Liver (tissue), 9 donors: Measurements from ENCODE around the gene XYLT2. TPM values are rescaled to one million over a fixed set of nuclear protein-coding genes. Genes with fewer than 3 reads are reported as not detected.
A peak's percentile ranks its signal among the peaks of the same experiment; 100 is the strongest.

Source experiments
- DNase-seq: peaks from one replicate; pipeline ENCODE4 v3.0.0-alpha.2; 2017; ENCODE audit warnings: low spot score
- H3K27ac ChIP-seq, 2 donors: one replicate each; pipeline ENCODE4 v1.7.0; 2013; ENCODE audit warnings: inconsistent platforms in 2 of 2, low read length in 2 of 2, control low read depth in 1 of 2, low read depth in 1 of 2, mild to moderate bottlenecking in 1 of 2
- H3K27me3 ChIP-seq, 4 donors: one replicate each; pipeline versions ENCODE4 v1.6.1 to v1.7.0; 2013; ENCODE audit warnings: low read length in 3 of 4, inconsistent platforms in 1 of 4, mild to moderate bottlenecking in 1 of 4, moderate library complexity in 1 of 4; ENCODE audit not compliant: control insufficient read depth in 4 of 4, insufficient read depth in 4 of 4
- H3K36me3 ChIP-seq, 4 donors: one replicate each; pipeline versions ENCODE4 v1.6.1 to v1.7.0; 2013; ENCODE audit warnings: low read length in 3 of 4, mild to moderate bottlenecking in 3 of 4, low read depth in 1 of 4, moderate library complexity in 1 of 4; ENCODE audit not compliant: control insufficient read depth in 4 of 4, insufficient read depth in 3 of 4
- H3K4me1 ChIP-seq, 4 donors: one replicate each; pipeline versions ENCODE4 v1.6.1 to v1.7.0; 2013; ENCODE audit warnings: low read length in 3 of 4, mild to moderate bottlenecking in 3 of 4, moderate library complexity in 1 of 4; ENCODE audit not compliant: control insufficient read depth in 4 of 4, insufficient read depth in 4 of 4
- H3K4me3 ChIP-seq, 3 donors: one replicate each; pipeline versions ENCODE4 v1.6.1 to v1.7.0; 2013; ENCODE audit warnings: low read length in 3 of 3, control low read depth in 1 of 3, low read depth in 1 of 3, mild to moderate bottlenecking in 1 of 3
- H3K9ac ChIP-seq, 2 donors: one replicate each; pipeline ENCODE4 v1.7.0; 2013; ENCODE audit warnings: low read length in 2 of 2, mild to moderate bottlenecking in 2 of 2, moderate library complexity in 2 of 2, control low read depth in 1 of 2, low read depth in 1 of 2
- H3K9me3 ChIP-seq, 4 donors: one replicate each; pipeline versions ENCODE4 v1.6.1 to v1.7.0; 2013; ENCODE audit warnings: low read length in 3 of 4; ENCODE audit not compliant: control insufficient read depth in 4 of 4
- CTCF ChIP-seq: fragments of 150-350 bp; IDR thresholded peaks from 2 replicates; pipeline ENCODE4 v1.5.1; 2017; ENCODE audit warnings: improper control_type of control experiment, low read depth, low read length; ENCODE audit not compliant: missing input control
- FOXA1 ChIP-seq: IDR thresholded peaks from 2 replicates; pipeline ENCODE4 v1.6.1; 2016; ENCODE audit warnings: antibody characterized with exemption
- FOXA2 ChIP-seq: IDR thresholded peaks from 2 replicates; pipeline ENCODE4 v1.6.1; 2016; ENCODE audit warnings: antibody characterized with exemption
- HNF4A ChIP-seq, 2 donors: conservative IDR thresholded peaks; 2 replicates each; pipeline ENCODE4 v1.6.1; 2016; ENCODE audit warnings: antibody characterized with exemption in 2 of 2, mild to moderate bottlenecking in 2 of 2
- HNF4G ChIP-seq: IDR thresholded peaks from 2 replicates; pipeline ENCODE4 v1.6.1; 2016; ENCODE audit warnings: antibody characterized with exemption
- RAD21 ChIP-seq, 2 donors: IDR thresholded peaks; 2 replicates each; pipeline ENCODE4 v1.6.1; 2016; ENCODE audit warnings: antibody characterized with exemption in 2 of 2, mild to moderate bottlenecking in 2 of 2
- RXRA ChIP-seq, 2 donors: IDR thresholded peaks; 2 replicates each; pipeline ENCODE4 v1.6.1; 2017 to 2018; ENCODE audit warnings: antibody characterized with exemption in 2 of 2, mild to moderate bottlenecking in 1 of 2
- SP1 ChIP-seq: IDR thresholded peaks from 2 replicates; pipeline ENCODE4 v1.6.1; 2018; ENCODE audit warnings: antibody characterized with exemption, mild to moderate bottlenecking
- TAF1 ChIP-seq: conservative IDR thresholded peaks from 2 replicates; pipeline ENCODE4 v1.6.1; 2016; ENCODE audit warnings: antibody characterized with exemption, mild to moderate bottlenecking
- WGBS: extraction: QIAGEN DNeasy Blood & Tissue Kit; methylation state at CpG from one replicate; pipeline ENCODE4 v1.1.7; 2013; 5-methylcytosine and 5-hydroxymethylcytosine counted together
- polyA plus RNA-seq, 2 donors: library from polyadenylated mRNA; stranded (reverse) in 1 of 2; unstranded in 1 of 2; fragments of 200-250 nt in 1 of 2; fragments of >200 nt in 1 of 2; fragmentation: Nextera tagmentation in 1 of 2; extraction: Ambion mirVana in 1 of 2; gene quantifications; one replicate each; pipeline versions ENCODE4 v1.2.1 to v1.2.3, GENCODE V29; 2013 to 2015
- total RNA-seq, 2 donors: library from RNA; depleted of rRNA; stranded (reverse); fragments of >200 nt; gene quantifications; one replicate each; pipeline ENCODE4 v1.2.3, GENCODE V29; 2014
- TF ChIP-seq, protein P1 (sequence below): IDR thresholded peaks from 2 replicates; pipeline ENCODE4 v1.6.1; 2016; ENCODE audit warnings: antibody characterized with exemption
- donor health status: healthy.
- donor health status: healthy.
- donor health status: healthy.
- donor health status: healthy.
- donor health status: healthy.

The XYLT2 gene
- total RNA-seq (10 to 100 TPM; 10.7 to 11.3 TPM), polyA plus RNA-seq (1 to 10 TPM; 5.3 to 5.7 TPM)

- Histone ChIP-seq H3K4me1 (peaks cover 6 to 17% (median 11%) of the 10 kb centered on the region in 4 donors), H3K4me3 (peak within 1 kb of the TSS; percentile 62 to 92 (median 75)), H3K36me3 (no peaks in the 10 kb centered on the region), H3K27me3 (no peaks in the 10 kb centered on the region), H3K27ac (peak within 1 kb of the TSS in 1 of 2 donors; percentile 43), H3K9me3 (no peaks in the 10 kb centered on the region), H3K9ac (peak within 1 kb of the TSS in 1 of 2 donors; percentile 10)
- peak; percentile 89 for DNase-seq
- TF ChIP-seq HNF4A (conservative IDR thresholded peaks at IDR 0.05) (peak in 1 of 2 donors; percentile 49), RXRA (IDR thresholded peaks at IDR 0.05) (no peak), SP1 (no peak), HNF4G (no peak)
- TF ChIP-seq, protein P1, sequence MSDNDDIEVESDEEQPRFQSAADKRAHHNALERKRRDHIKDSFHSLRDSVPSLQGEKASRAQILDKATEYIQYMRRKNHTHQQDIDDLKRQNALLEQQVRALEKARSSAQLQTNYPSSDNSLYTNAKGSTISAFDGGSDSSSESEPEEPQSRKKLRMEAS: no peak
- WGBS: 3% methylated on average over 87 of the region's 87 CpGs
These were observed at the start of gene XYLT2 for GRCh38 chr17:50345432-50346312. TSS of gene XYLT2 (plus strand) at chr17:50346126. CDS start at chr17:50346141, 15 bp downstream.

DNA sequence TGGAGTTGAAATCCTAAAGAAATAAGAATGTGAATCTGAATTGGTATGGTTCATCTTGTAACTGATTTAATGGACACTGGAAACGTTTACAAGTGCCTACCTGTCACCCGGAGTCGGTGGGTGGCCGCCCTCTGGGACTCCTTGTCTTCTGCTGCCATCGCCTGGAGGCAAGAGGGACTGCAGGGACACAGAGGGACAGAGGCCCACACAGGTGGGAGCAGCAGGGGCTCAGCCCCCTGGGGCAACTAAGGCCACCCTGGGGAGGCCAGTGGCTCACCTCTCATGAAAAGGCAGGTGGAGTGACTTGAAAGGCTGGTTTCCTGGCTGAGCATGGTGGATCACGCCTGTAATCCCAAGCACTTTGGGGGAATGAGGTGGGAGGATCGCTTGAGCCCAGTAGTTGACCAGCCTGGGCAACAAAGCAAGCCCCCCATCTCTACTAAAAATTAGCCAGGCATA, 48.5 kb upstream of the XYLT2 start:
- WGBS: 20% methylated on average over 7 of the region's 7 CpGs
- Histone ChIP-seq H3K4me3 (no peak overlapping the region), H3K27ac (no peak overlapping the region), H3K36me3 (no peaks in the 10 kb centered on the region), H3K27me3 (no peaks in the 10 kb centered on the region), H3K4me1 (peaks cover 0 to 2% (median 0%) of the 10 kb centered on the region in 4 donors), H3K9ac (no peak overlapping the region), H3K9me3 (no peaks in the 10 kb centered on the region)
- peak; percentile 80 for DNase-seq
- TF ChIP-seq TAF1 (no peak), CTCF (peak; percentile 94), RAD21 (IDR thresholded peaks at IDR 0.05) (peak; percentile 96 to 97)
- TF ChIP-seq, protein P1: no peak

- H3K27me3 ChIP-seq: no peaks in the 10 kb centered on the region
- peaks cover 0 to 2% (median 0%) of the 10 kb centered on the region in 4 donors for H3K4me1 ChIP-seq
- no peak overlapping the region for H3K9ac ChIP-seq
- no peaks in the 10 kb centered on the region for H3K9me3 ChIP-seq
- H3K27ac ChIP-seq: no peak overlapping the region
- TF ChIP-seq, protein P1: no peak
- TF ChIP-seq RAD21 (IDR thresholded peaks at IDR 0.05) (no peak), SP1 (no peak), TAF1 (no peak), CTCF (no peak), FOXA1 (no peak), FOXA2 (no peak), RXRA (IDR thresholded peaks at IDR 0.05) (no peak)
- WGBS: 71% methylated on average over 11 of the region's 11 CpGs
- H3K4me3 ChIP-seq: no peak overlapping the region
- no peaks in the 10 kb centered on the region for H3K36me3 ChIP-seq
- no peak for DNase-seq
These were observed 47.9 kb upstream of the XYLT2 start for GRCh38 chr17:50298018-50298417.
